ENCODE data around the gene ZC3HAV1L.

GRCh38 chr7:139011373-139011772, 24.5 kb downstream of the ZC3HAV1L start:
- TF ChIP-seq CTCF (IDR thresholded peaks at IDR 0.05), result no peak
- no peak for TF ChIP-seq POLR2A (IDR thresholded peaks at IDR 0.05; ENCODE audit: low read depth)
- TF ChIP-seq POLR2AphosphoS5 (IDR thresholded peaks at IDR 0.05), result no peak
- no peak for TF ChIP-seq EP300 (IDR thresholded peaks at IDR 0.05)

Data from esophagus muscularis mucosa (tissue), 4 donors.